ENCODE measurements around the gene PRKAR2B. TPM values are rescaled to one million over a fixed set of nuclear protein-coding genes. Genes with fewer than 3 reads are reported as not detected.
A peak's percentile ranks its signal among the peaks of the same experiment; 100 is the strongest.

Gene PRKAR2B
- total RNA-seq, 2 donors from 2014 or later, result 10.6 to 44.2 TPM

GRCh38 chr7:107025449-107026103 is 18.9 kb upstream of the PRKAR2B start:
- H3K27ac ChIP-seq, result no peak overlapping the region
- WGBS, 2 donors, result 92 to 95% methylated on average over 2 of the region's 2 CpGs
- ATAC-seq, result no peak

GRCh38 chr7:107026166-107026565 is 18.3 kb upstream of the PRKAR2B start:
- DNase-seq (no peak), ATAC-seq (no peak)
- no peaks in the 10 kb centered on the region for H3K27me3 ChIP-seq
- no peak overlapping the region for H3K4me3 ChIP-seq
- no peaks in the 10 kb centered on the region for H3K36me3 ChIP-seq (replicated peaks in 1 of 2; ENCODE audit: insufficient read depth in 1 of 2, low read depth in 2 of 2)
- WGBS, 2 donors, result 79 to 83% methylated on average over 5 of the region's 5 CpGs
- H3K9me3 ChIP-seq, result no peaks in the 10 kb centered on the region
- H3K27ac ChIP-seq, result no peak overlapping the region
- TF ChIP-seq POLR2A (IDR thresholded peaks at IDR 0.05) (no peak), CTCF (IDR thresholded peaks at IDR 0.05) (no peak)
- H3K4me1 ChIP-seq, result no peaks in the 10 kb centered on the region
- intact Hi-C loops (cut with DNase I), result no loop called here

More at GRCh38 chr7:107025449-107026103, 18.9 kb upstream of the PRKAR2B start:
- DNase-seq, result no peak
- TF ChIP-seq POLR2A (IDR thresholded peaks at IDR 0.05) (no peak), CTCF (IDR thresholded peaks at IDR 0.05) (no peak)
- H3K9me3 ChIP-seq, result no peaks in the 10 kb centered on the region
- H3K4me1 ChIP-seq, result no peaks in the 10 kb centered on the region
- H3K27me3 ChIP-seq, result no peaks in the 10 kb centered on the region
- H3K4me3 ChIP-seq, result no peak overlapping the region
- H3K36me3 ChIP-seq (replicated peaks in 1 of 2; ENCODE audit: insufficient read depth in 1 of 2, low read depth in 2 of 2), result no peaks in the 10 kb centered on the region
- intact Hi-C loops (cut with DNase I), result no loop called here

GRCh38 chr7:107027208-107027607 is 17.3 kb upstream of the PRKAR2B start:
- TF ChIP-seq POLR2A (IDR thresholded peaks at IDR 0.05), result no peak
- TF ChIP-seq CTCF (IDR thresholded peaks at IDR 0.05), result no peak
- peak overlapping the region in 1 of 4 donors; percentile 29 for H3K27ac ChIP-seq
- no peak for ATAC-seq

GRCh38 chr7:107029061-107029763 is 15.3 kb upstream of the PRKAR2B start:
- Histone ChIP-seq H3K4me1 (no peaks in the 10 kb centered on the region), H3K27ac (no peak overlapping the region), H3K4me3 (no peak overlapping the region), H3K27me3 (no peaks in the 10 kb centered on the region), H3K9me3 (no peaks in the 10 kb centered on the region), H3K36me3 (replicated peaks in 1 of 2; ENCODE audit: insufficient read depth in 1 of 2, low read depth in 2 of 2) (no peaks in the 10 kb centered on the region)
- DNase-seq (no peak), ATAC-seq (no peak)
- TF ChIP-seq POLR2A (IDR thresholded peaks at IDR 0.05) (no peak), CTCF (IDR thresholded peaks at IDR 0.05) (no peak)
- 51 to 54% methylated on average over 5 of the region's 5 CpGs for WGBS, 2 donors
- intact Hi-C loops (cut with DNase I), result no loop called here

More at GRCh38 chr7:107027208-107027607, 17.3 kb upstream of the PRKAR2B start:
- DNase-seq, result no peak
- Histone ChIP-seq H3K27me3 (no peaks in the 10 kb centered on the region), H3K4me1 (no peaks in the 10 kb centered on the region), H3K9me3 (no peaks in the 10 kb centered on the region), H3K36me3 (replicated peaks in 1 of 2; ENCODE audit: insufficient read depth in 1 of 2, low read depth in 2 of 2) (no peaks in the 10 kb centered on the region), H3K4me3 (no peak overlapping the region)
- whole genome bisulfite sequencing, 2 donors, result 81 to 84% methylated on average over 2 of the region's 2 CpGs
- intact Hi-C loops (cut with DNase I), result no loop called here

All from body of pancreas (tissue), 4 donors.